ENCODE measurements around the gene ASTN1. TPM values are rescaled to one million over a fixed set of nuclear protein-coding genes. Genes with fewer than 3 reads are reported as not detected.

The ASTN1 gene
- total and polyA plus RNA-seq, 2 of the 4 experiments (the other 2 are of a cell fraction) = under 0.01 to 0.07 TPM

DNA sequence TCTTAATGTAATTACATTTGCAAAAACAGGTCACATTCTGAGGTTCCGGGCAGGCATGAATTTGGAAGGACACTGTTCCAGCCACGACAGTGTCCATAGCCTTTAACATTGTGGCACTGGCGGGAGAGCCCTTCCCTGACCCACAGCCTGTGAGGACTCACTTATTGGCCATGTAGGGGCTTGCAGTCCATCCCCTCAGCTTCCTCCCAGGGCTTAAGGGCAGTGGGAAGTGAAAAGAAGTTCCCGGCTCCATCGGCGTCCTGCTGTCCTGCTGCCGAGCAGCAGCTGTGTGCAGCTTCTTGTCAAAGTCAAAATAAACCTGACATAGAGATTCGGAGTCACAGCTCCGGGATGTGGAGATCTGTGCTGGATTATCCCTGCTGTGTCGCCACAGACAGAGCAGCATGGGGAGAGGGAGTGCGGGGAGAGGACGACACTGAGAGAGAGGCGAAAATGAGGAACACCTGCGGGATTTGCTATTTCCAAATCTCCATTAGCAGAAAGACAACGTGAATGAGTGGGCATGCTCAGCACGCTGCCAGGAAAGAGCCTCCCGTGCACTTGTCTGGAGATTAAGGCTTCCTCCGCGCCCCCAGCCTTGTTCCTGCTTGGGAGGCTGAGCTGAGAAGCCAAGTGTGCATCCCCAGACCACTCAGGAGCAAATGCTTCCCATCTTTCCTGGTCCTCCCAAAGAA is 260.3 kb downstream of the ASTN1 start:
- H4K8ac ChIP-seq (ENCODE audit: low read depth in 2 of 2, low read length in 2 of 2) = no peak overlapping the region
- H3K4me1 ChIP-seq (ENCODE audit: control insufficient read depth, insufficient read depth, low read length) = no peaks in the 10 kb centered on the region
- dilution Hi-C loops (cut with HindIII; ENCODE audit: low sequenced_read_pairs, unreplicated experiment) = no loop called here
- H2AK9ac ChIP-seq (replicated peaks; ENCODE audit: low read depth, low read length, poor library complexity) = no peak overlapping the region
- H4K5ac ChIP-seq (ENCODE audit: low read depth, low read length) = no peak overlapping the region
- intact Hi-C loops (cut with micrococcal nuclease) = no loop called here
- no peaks in the 10 kb centered on the region for H3K36me3 ChIP-seq (ENCODE audit: control insufficient read depth, insufficient read depth, low read length)
- DNase-seq = no peak
- H2AK5ac ChIP-seq (ENCODE audit: low read depth, low read length) = no peak overlapping the region
- H3K56ac ChIP-seq (ENCODE audit: extremely low read depth, insufficient read depth, low read length) = no peak overlapping the region
- no peaks in the 10 kb centered on the region for H3K79me1 ChIP-seq (ENCODE audit: low read depth in 1 of 2, low read length in 2 of 2)
- no peak overlapping the region for H2BK5ac ChIP-seq (ENCODE audit: low read depth, low read length, poor library complexity, severe bottlenecking)
- no TSS peak for BruUV-seq (replicated peaks)
- no peak overlapping the region for H3K18ac ChIP-seq (ENCODE audit: low read depth, low read length)
- no peak overlapping the region for H2BK120ac ChIP-seq (ENCODE audit: low read depth, low read length)
- no peak overlapping the region for H3K4me2 ChIP-seq (ENCODE audit: low read depth, low read length)
- H3K9me3 ChIP-seq (ENCODE audit: control insufficient read depth, insufficient read depth, low read length) = no peaks in the 10 kb centered on the region
- H3K27me3 ChIP-seq (ENCODE audit: control insufficient read depth, insufficient read depth, low read length) = peaks cover 2% of the 10 kb centered on the region; the same call in 1 of the 2 replicates
- no peak overlapping the region for H3K27ac ChIP-seq (ENCODE audit: insufficient read depth, low read length)
- H3K9ac ChIP-seq (ENCODE audit: low read depth, low read length) = no peak overlapping the region
- CTCF ChIA-PET = no interaction called here
- H4K91ac ChIP-seq (ENCODE audit: insufficient read depth, low read depth, low read length) = no peak overlapping the region
- TF ChIP-seq RAD21 (IDR thresholded peaks at IDR 0.05; ENCODE audit: low read length) (no peak), BHLHE40 (IDR thresholded peaks at IDR 0.05; ENCODE audit: low read depth, low read length) (no peak), MXI1 (IDR thresholded peaks at IDR 0.05; ENCODE audit: borderline replicate concordance, low read depth, low read length) (no peak), MAFK (IDR thresholded peaks at IDR 0.05; ENCODE audit: low read depth, low read length) (no peak), CEBPB (IDR thresholded peaks at IDR 0.05; ENCODE audit: low read depth, low read length) (no peak), USF2 (IDR thresholded peaks at IDR 0.05; ENCODE audit: low read depth, low read length) (no peak)
- in situ Hi-C loops (cut with MboI; ENCODE audit: low sequenced_read_pairs) = loop anchor here (10.0 kb wide), 1 partner anchor 441 kb away; no protein-coding TSS in a partner anchor
- no peak for ATAC-seq (ENCODE audit: low read depth)
- no peak overlapping the region for H3K14ac ChIP-seq (replicated peaks; ENCODE audit: low read depth, low read length)
- H2BK15ac ChIP-seq (ENCODE audit: low read depth, low read length) = no peak overlapping the region
- peak overlapping the region; percentile 27 for H2AFZ ChIP-seq (replicated peaks; ENCODE audit: low read length, poor library complexity)
- H3K4ac ChIP-seq (ENCODE audit: low read depth, low read length) = no peak overlapping the region
- no peak overlapping the region for H3K4me3 ChIP-seq (ENCODE audit: insufficient read depth, low read depth, low read length)
- no peaks in the 10 kb centered on the region for H4K20me1 ChIP-seq (ENCODE audit: insufficient read depth, low read length)
- no peak overlapping the region for H3K23ac ChIP-seq (ENCODE audit: low read depth, low read length)
- POLR2A ChIA-PET (ENCODE audit: unreplicated experiment) = no interaction called here
- WGBS, 2 experiments (ENCODE audit: extremely low coverage in 2 of 2, insufficient read length in 1 of 2) = 8% methylated on average over 8 of the region's 19 CpGs; no CpG with 5 or more reads in 1 of the 2 experiments
- no peak overlapping the region for H2BK20ac ChIP-seq (ENCODE audit: low read depth, low read length)
- no peaks in the 10 kb centered on the region for H3K9me1 ChIP-seq (ENCODE audit: insufficient read depth, low read length)

Measured in IMR-90 (cell line).